Vagina (tissue), 2 donors: ENCODE measurements around the gene GLG1.
"Not testable (repeated sequence)": the region's sequence is repeated elsewhere in the genome, so short reads cannot be mapped to it uniquely, and the experiment has no call there.

Experiments
- CTCF ChIP-seq, 3 experiments: fragments of 450-650 bp in 2 of 3; fragments of 200-600 bp in 1 of 3; sonication (generic) in 1 of 3; IDR thresholded peaks; one replicate each; pipeline ENCODE4 v1.5.1; 2017 to 2019; ENCODE audit warnings: antibody characterized with exemption in 3 of 3, mild to moderate bottlenecking in 2 of 3, moderate library complexity in 2 of 3
- POLR2A ChIP-seq, 2 donors: fragments of 450-650 bp; IDR thresholded peaks; one replicate each; pipeline ENCODE4 v1.6.1; 2017; ENCODE audit warnings: antibody characterized with exemption in 2 of 2, mild to moderate bottlenecking in 2 of 2, moderate library complexity in 2 of 2

- TF ChIP-seq POLR2A, CTCF (IDR thresholded peaks at IDR 0.05): not testable (repeated sequence)
Observed at GRCh38 chr16:74412138-74412774, 194.7 kb downstream of the GLG1 start.
